NCI-H226 (cell line): ENCODE data around the gene PRRT4.

Experiments used
- DNase-seq: peaks from one replicate; pipeline ENCODE4 v3.0.0-alpha.2; 2015

Gene PRRT4

GRCh38 chr7:128370491-128370890 lies 9.0 kb upstream of the PRRT4 start:
- no peak for DNase-seq

- DNase-seq: no peak
These were observed 5.5 kb upstream of the PRRT4 start for GRCh38 chr7:128366986-128367385.

DNA sequence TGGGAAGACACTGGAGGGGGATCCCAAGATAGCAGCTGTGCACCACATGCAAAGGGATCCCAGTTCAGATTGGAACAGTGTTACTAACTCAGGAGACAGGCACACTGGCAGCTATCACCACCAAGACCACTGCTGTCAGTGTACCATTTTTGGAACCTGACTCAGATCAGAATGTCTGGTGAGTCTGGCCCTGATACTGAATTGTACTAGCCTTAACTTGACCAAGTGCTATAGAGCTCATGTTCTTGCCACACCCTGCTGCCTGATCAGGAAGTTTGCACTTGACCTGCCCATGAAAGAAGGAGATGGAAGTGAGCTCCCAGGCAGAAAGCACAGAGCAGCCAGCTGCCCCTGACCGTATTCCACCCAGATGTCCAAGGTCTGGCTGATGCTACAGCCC lies 4.8 kb upstream of the PRRT4 start:
- no peak for DNase-seq

- DNase-seq: no peak
These were observed 3.9 kb upstream of the PRRT4 start for GRCh38 chr7:128365432-128365831.

GRCh38 chr7:128364166-128364870 lies 2.8 kb upstream of the PRRT4 start:
- DNase-seq: no peak

- DNase-seq: no peak
These were observed 1.8 kb upstream of the PRRT4 start for GRCh38 chr7:128363261-128363721.

DNA sequence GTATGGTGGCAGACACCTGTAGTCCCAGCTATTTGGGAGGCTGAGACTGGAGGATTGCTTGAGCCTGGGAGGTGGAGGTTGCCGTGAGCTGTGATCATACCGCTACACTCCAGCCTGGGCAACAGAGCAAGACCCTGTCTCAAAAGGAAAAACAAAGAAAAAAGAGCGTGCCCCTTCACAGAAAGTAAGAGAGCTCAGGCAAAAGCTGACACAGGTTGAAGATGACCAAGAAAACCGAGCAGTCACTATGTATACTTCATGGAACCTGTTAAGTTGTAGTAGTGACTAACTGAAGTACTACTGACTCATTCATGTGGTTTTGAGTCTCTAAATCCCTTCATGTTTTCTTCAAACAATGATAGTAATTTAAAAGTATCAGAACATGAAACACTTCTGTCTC lies 1.2 kb upstream of the PRRT4 start:
- no peak for DNase-seq

GRCh38 chr7:128360359-128360678 lies 1.2 kb downstream of the PRRT4 start:
- DNase-seq: no peak

DNA sequence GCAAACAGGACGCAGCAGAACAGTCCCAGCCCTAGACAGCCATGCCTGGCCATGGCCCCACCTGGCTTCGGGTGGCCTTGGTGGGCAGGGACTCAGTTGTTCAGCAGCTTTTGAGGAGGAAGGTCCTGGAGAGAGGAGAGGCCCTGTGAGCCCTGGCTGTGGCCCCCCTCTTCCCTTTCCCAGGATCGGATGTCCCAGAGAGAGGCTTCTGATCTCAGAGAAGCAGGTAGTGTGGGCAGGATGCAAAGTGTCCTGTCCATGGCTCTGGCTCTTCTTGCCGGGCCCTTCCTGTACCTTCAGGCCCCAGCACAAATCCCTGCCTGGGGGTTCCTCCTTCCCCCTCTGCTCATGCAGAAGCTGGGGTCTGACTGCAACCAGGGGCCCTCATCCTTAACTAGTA lies 1.6 kb downstream of the PRRT4 start:
- no peak for DNase-seq

DNA sequence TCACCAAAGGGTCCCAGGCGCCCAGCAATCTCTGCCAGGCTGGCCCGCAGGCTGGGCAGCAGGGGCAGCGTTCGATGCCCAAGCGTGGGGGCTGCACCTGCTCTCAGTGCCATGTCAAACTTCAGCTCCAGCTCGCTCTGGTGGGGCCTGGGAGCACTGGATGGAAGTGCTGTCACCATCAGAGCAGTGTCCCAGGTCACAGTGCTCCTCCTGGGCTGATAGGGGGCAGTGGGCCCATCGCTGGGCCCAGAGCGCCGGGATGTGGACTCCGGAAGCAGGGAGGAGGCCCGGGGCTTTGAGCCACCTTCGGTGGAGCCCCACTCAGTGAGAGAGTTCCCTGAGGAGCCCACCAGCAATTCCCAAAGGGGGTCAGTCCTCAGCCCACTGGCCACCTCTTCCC lies 2.2 kb downstream of the PRRT4 start:
- DNase-seq: no peak

DNA sequence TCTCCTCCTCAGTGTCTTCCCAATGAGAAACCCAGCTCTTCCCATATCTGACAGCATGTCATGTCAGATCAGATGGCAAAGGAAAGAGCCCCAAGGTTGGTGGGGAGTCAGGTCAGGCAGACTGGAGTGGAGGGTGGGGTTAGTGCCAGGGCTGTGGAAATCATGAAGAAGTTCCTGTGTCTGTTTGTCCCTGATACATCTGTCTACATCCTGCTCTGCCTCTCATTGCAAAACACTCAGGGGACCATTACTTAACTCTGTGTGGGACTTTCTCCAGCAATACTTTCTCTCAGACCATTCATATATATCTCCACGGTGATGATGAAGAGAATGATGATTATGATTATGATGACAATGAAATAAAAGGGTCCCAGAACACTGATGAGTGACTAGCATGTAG lies 3.3 kb downstream of the PRRT4 start:
- DNase-seq: no peak

GRCh38 chr7:128357217-128357613 lies 4.3 kb downstream of the PRRT4 start:
- no peak for DNase-seq

DNA sequence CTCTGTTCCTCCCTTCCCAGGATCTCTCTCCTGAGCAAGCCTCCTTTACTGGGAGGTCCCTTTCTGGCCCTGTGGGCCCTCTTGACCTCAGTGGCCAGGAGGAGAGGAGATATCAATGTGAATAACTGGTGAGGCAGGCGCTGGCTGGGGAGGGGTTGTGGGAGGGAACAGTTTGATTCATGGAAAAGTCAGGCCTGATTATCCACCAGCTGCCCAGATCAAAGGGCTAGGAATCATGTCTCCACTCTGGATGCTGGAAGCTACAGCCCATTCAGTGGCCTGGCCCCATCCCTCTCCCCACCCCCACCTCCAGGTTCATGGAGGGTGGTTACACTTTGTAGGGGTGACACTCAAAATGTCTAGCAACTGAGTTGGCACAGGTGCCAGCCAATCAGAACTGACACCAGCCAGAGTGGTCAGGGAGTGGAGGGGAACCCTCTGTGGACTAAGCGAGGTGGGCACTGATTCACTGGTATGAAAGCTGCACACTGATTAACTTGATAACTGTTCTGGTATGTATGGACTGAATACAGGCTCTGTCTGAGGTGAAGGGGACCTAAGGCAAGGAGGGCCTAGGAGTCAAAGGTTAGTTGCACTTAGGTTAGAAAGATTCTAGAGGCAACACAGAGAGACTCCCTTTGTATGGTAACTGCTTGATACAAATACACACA lies 4.8 kb downstream of the PRRT4 start:
- DNase-seq: peak; percentile 59

DNA sequence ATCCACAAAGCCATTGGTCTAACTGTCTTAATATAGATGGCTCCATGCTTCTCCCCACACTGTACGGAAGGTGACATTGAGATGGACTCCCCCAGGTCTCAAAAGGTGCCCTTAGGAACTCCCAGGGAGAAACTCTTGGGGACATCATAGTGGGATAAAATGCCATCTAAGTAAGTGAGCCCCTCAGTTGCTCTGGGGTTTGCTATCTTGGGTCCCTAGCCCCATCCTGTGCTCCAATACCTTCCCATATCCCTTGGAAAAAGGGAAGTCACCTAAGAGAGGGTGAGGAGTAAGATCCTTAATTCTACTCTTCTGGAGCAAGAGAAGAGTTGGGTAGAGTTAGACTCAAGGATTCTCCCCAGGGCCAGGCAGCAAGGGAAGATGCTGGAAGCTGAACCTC lies 7.9 kb downstream of the PRRT4 start:
- DNase-seq: no peak

- no peak for DNase-seq
These were observed 8.3 kb downstream of the PRRT4 start for GRCh38 chr7:128353189-128353588.

GRCh38 chr7:128352636-128353035 lies 8.9 kb downstream of the PRRT4 start:
- DNase-seq: no peak

- no peak for DNase-seq
These were observed 9.3 kb downstream of the PRRT4 start for GRCh38 chr7:128352153-128352537.

GRCh38 chr7:128351296-128352152 lies 10.0 kb downstream of the PRRT4 start:
- DNase-seq: no peak

DNA sequence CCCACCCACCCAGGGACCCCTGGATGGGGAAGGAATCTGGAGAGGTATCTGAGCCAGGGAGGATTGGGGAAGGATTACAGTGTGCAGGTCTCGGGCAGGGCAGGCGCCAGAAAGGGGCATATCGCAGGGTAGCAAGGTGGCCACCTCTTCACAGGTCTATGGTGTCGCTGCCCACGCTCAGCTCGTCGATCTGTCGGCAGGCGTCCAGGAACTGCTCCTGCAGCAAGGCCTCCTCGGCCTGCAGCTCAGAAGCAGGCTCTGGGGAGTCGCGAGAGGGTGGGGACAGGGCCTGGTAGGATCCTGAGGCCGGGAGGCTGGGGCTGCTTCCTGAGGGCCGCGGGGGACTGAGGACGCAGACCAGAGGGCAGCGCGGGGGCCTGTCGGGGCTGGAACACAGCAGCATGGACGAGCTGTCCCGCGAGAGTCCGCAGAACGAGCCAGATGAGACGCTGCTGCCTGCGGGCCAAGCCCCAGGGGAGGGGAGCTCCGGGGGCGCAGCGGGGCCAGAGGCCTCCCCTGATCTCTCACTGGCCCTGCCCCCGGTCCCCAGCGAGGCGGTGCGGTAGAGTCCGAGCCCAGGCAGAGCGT lies 10.7 kb downstream of the PRRT4 start:
- DNase-seq: no peak

DNA sequence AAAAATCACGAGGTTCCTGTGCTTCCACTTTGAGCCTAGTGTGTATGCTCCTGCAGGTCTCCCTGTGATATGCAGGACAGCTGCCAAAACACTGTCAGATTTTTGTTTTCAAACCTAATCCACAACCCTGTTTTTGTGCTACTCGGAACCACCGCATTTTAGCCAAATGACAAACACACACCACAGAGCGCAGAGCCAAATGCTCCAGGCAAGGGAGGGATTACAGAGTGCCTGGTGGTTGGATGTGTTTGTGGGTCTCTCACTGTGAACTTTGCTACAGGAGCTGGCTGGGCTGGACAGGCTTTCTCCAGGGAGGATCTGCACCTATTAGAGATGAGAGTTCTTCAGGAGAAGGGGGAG lies 12.0 kb downstream of the PRRT4 start:
- DNase-seq: no peak

- DNase-seq: peak; percentile 16
These were observed 13.8 kb downstream of the PRRT4 start for GRCh38 chr7:128347647-128348097.

DNA sequence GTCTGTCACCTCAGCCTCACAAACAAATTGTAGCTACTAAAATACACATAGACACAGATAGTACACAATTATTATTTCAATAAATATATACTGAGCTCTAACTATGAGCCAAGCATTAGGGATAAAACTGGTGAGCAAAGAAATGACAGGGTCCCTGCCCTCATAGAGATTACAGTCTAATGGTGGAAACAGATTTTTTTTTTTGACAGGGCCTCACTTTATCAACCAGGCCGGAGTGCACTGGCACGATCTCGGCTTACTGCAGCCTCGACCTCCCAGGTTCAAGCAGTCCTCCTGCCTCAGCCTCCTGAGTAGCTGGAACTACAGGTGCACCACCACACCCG lies 17.1 kb downstream of the PRRT4 start:
- DNase-seq: no peak

- DNase-seq: peak; percentile 89
These were observed 17.7 kb downstream of the PRRT4 start, which contains the start of gene RBM28 for GRCh38 chr7:128343554-128344430. TSS of gene RBM28 (minus strand) at chr7:128343908. CDS start at chr7:128343793, 115 bp downstream.
